Measurements from ENCODE around the gene MTM1.

The MTM1 gene

DNA sequence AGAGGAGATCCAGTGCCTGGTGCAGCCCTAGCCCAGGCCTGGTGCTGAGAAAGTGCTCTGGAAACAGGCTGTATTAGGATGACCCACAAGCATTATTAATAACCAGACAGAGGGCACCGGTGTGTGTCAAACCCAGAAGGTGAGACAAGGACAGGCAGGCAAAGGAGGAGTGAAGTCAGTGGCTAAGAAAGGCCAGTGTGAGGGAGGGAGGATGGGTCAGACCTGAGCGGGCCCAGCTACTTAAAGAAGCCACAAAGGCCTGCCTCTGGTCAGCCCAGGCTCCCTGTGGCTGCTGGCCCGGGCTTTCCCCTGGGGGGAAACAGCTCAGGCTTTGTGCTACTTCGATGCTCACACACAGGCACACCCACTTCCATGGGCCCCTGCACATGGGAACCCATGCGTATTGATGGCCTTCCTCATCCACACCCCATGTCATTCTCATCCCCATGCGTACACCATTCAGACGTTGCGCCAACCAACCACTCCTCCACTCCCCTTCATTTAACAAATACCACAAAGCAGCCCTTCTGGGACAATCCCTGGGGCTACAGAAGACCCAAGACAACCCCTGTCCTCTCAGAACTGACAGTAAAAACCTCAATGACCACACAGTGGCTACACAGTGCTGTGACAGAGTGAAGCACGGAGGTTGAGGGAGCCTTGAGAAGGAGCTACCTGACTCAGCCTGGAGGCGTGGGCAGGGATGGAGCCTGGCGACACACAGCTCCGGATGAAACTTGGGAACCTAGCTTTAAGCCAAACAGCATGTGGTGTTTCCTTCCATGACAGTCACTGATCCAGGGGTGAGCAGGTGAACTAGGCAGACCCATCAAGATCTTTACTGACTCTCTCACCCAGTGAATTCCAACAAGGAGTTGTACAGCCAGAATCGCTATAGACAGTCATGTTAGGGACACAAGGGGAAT, 24.9 kb upstream of the MTM1 start:
- no peak overlapping the region for H3K4me2 ChIP-seq (ENCODE audit: low read length)
- H3K4me3 ChIP-seq (ENCODE audit: low read depth, low read length), result no peak overlapping the region
- no peaks in the 10 kb centered on the region for H3K27me3 ChIP-seq (ENCODE audit: control insufficient read depth, insufficient read depth, low read length)
- H3K4me1 ChIP-seq, result peaks cover 2% of the 10 kb centered on the region
- H2AFZ ChIP-seq, result no peak overlapping the region
- no peaks in the 10 kb centered on the region for H3K36me3 ChIP-seq (ENCODE audit: control insufficient read depth, insufficient read depth, low read length)
- no peak overlapping the region for H3K9ac ChIP-seq
- H3K79me2 ChIP-seq, result no peaks in the 10 kb centered on the region
- H3K27ac ChIP-seq, result no peak overlapping the region
- H3K9me3 ChIP-seq (ENCODE audit: control insufficient read depth, low read length), result no peaks in the 10 kb centered on the region
- TF ChIP-seq, protein P1, sequence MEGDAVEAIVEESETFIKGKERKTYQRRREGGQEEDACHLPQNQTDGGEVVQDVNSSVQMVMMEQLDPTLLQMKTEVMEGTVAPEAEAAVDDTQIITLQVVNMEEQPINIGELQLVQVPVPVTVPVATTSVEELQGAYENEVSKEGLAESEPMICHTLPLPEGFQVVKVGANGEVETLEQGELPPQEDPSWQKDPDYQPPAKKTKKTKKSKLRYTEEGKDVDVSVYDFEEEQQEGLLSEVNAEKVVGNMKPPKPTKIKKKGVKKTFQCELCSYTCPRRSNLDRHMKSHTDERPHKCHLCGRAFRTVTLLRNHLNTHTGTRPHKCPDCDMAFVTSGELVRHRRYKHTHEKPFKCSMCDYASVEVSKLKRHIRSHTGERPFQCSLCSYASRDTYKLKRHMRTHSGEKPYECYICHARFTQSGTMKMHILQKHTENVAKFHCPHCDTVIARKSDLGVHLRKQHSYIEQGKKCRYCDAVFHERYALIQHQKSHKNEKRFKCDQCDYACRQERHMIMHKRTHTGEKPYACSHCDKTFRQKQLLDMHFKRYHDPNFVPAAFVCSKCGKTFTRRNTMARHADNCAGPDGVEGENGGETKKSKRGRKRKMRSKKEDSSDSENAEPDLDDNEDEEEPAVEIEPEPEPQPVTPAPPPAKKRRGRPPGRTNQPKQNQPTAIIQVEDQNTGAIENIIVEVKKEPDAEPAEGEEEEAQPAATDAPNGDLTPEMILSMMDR (IDR thresholded peaks at IDR 0.05), result no peak

DNA sequence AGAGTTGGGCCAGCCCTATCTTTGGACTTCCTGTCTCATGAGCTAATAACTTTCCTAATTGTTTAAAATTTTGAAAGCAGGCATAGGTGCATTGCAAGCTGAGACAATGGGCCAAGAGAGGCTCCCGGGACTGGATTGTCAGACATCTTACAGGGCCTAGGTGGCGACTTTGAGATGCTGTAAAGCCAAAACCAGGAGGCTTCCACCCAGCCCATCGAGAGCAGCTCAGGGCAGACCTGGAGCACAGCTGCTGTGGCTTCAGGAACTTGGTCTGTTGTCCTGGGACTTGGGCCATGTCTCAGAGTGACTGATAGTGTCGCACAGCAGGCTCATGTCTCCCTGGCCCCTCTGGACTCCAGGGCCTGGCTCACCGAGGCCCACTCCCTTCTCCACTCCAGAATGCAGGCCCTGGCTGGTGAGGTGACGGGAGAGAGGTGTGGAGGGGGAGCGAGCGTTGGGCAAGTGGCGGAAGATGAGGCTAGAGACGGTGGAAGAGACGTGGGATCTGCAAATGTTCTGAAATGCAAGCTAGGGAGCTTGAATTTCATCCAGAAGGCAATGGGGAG, 24.1 kb upstream of the MTM1 start:
- no peak overlapping the region for H2AFZ ChIP-seq
- H3K4me1 ChIP-seq, result peaks cover 2% of the 10 kb centered on the region
- H3K36me3 ChIP-seq (ENCODE audit: control insufficient read depth, insufficient read depth, low read length), result no peaks in the 10 kb centered on the region
- no peaks in the 10 kb centered on the region for H3K27me3 ChIP-seq (ENCODE audit: control insufficient read depth, insufficient read depth, low read length)
- no peaks in the 10 kb centered on the region for H3K9me3 ChIP-seq (ENCODE audit: control insufficient read depth, low read length)
- H3K4me3 ChIP-seq (ENCODE audit: low read depth, low read length), result no peak overlapping the region
- no peak overlapping the region for H3K9ac ChIP-seq
- no peak overlapping the region for H3K27ac ChIP-seq
- TF ChIP-seq, protein P1 (IDR thresholded peaks at IDR 0.05), result no peak
- no peaks in the 10 kb centered on the region for H3K79me2 ChIP-seq
- H3K4me2 ChIP-seq (ENCODE audit: low read length), result no peak overlapping the region

DNA sequence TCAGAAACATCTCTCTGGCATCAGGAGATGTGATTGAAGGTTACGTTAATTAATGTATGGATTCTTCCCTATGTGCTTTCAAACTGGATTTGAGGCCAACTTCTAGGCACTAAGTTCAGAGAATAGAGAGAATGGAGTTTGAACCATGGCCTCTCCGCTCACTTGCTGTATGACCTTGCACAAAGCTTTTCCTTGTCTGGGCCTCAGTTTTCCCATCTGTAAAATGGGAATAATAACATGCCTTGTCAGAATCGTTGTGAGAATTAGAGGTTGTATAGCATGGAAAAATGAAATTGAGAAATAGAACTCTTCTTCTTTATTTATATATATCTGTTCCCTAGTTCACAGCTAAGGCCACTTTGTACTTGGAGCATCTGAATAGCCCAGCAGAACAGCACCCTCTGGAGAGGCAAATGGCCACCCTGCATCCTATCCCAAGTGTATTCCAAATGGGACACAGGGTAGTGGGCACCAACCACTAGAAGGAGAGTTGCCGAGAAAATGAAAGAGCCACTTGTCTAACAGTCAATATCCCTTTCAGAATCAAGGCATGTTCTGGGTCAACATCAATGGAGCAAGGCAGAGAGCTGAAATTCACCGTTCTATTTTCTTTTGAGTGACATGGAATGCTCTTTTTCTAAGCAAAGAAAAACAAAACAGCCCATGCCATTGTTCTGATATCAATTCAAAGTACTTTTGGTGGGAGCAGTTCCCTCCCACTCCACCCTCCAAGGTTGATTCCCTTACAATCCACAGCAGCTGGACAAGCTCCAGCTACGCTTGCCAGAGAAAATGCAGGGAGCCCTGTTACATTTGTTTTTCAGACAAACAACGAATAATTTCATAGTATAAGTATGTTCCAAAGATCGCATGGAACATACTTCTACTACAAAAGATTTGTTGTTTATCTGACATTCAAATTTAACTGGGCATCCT, 23.3 kb upstream of the MTM1 start:
- no peak overlapping the region for H3K4me3 ChIP-seq (ENCODE audit: low read depth, low read length)
- peaks cover 2% of the 10 kb centered on the region for H3K4me1 ChIP-seq
- peak overlapping the region; percentile 38 for H2AFZ ChIP-seq
- no peaks in the 10 kb centered on the region for H3K27me3 ChIP-seq (ENCODE audit: control insufficient read depth, insufficient read depth, low read length)
- TF ChIP-seq, protein P1 (IDR thresholded peaks at IDR 0.05), result no peak
- H3K79me2 ChIP-seq, result no peaks in the 10 kb centered on the region
- H3K9me3 ChIP-seq (ENCODE audit: control insufficient read depth, low read length), result no peaks in the 10 kb centered on the region
- H3K36me3 ChIP-seq (ENCODE audit: control insufficient read depth, insufficient read depth, low read length), result no peaks in the 10 kb centered on the region
- H3K27ac ChIP-seq, result no peak overlapping the region
- H3K9ac ChIP-seq, result no peak overlapping the region
- no peak overlapping the region for H3K4me2 ChIP-seq (ENCODE audit: low read length)

DNA sequence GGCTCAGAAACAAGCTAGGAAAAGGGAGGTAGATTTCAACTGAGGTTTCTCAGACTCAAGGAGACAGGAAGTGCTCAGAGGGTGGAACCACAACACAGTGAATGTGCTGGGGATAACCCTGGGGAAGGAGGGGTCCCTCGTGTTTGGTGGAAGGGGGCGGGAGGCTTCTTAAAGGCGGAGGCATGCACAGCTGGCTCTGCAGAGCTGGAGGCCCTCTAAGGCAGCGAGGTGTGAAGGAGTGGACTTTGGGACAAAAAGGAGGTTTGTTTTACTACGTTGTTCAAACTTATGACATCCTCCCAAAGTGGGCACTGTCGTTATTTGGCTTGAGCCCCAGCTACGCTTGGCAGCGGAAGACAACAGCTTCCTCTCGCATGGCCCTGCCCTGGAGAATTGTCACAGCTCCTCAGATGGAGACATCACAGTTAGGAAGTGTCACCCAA, 21.7 kb upstream of the MTM1 start:
- Histone ChIP-seq H2AFZ (peak overlapping the region; percentile 38), H3K27ac (peak overlapping the region; percentile 39), H3K9ac (no peak overlapping the region), H3K9me3 (ENCODE audit: control insufficient read depth, low read length) (no peaks in the 10 kb centered on the region), H3K4me2 (ENCODE audit: low read length) (no peak overlapping the region), H3K4me1 (peaks cover 2% of the 10 kb centered on the region), H3K79me2 (no peaks in the 10 kb centered on the region), H3K36me3 (ENCODE audit: control insufficient read depth, insufficient read depth, low read length) (no peaks in the 10 kb centered on the region), H3K4me3 (ENCODE audit: low read depth, low read length) (no peak overlapping the region), H3K27me3 (ENCODE audit: control insufficient read depth, insufficient read depth, low read length) (no peaks in the 10 kb centered on the region)
- TF ChIP-seq, protein P1 (IDR thresholded peaks at IDR 0.05), result no peak
